Testis (tissue), 3 donors: ENCODE measurements around the gene C11orf54. TPM values are rescaled to one million over a fixed set of nuclear protein-coding genes. Genes with fewer than 3 reads are reported as not detected.
"Not testable (repeated sequence)": the region's sequence is repeated elsewhere in the genome, so short reads cannot be mapped to it uniquely, and the experiment has no call there.

ENCODE experiments used
- DNase-seq: peaks from one replicate; pipeline ENCODE4 v3.0.0-alpha.2; 2019
- H3K27ac ChIP-seq, 2 donors: fragments of 200-600 bp; sonication (generic); one replicate each; pipeline ENCODE4 v1.5.1; 2019
- H3K27me3 ChIP-seq: fragments of 200-600 bp; sonication (generic); one replicate; pipeline ENCODE4 v1.5.1; 2019
- H3K36me3 ChIP-seq: fragments of 200-600 bp; sonication (generic); one replicate; pipeline ENCODE4 v1.5.1; 2017; ENCODE audit warnings: low read depth; ENCODE audit errors: missing control alignments
- H3K4me1 ChIP-seq: fragments of 200-600 bp; sonication (generic); one replicate; pipeline ENCODE4 v1.5.1; 2019
- H3K4me3 ChIP-seq, 2 donors: fragments of 200-600 bp; sonication (generic); one replicate each; pipeline ENCODE4 v1.5.1; 2017 to 2019
- H3K9me3 ChIP-seq: fragments of 200-600 bp; sonication (generic); one replicate; pipeline ENCODE4 v1.5.1; 2017
- CTCF ChIP-seq, 3 experiments: fragments of 450-650 bp in 2 of 3; fragments of 200-600 bp in 1 of 3; sonication (generic) in 1 of 3; IDR thresholded peaks; one replicate each; pipeline ENCODE4 v1.5.1; 2016 to 2019; ENCODE audit warnings: antibody characterized with exemption in 3 of 3, mild to moderate bottlenecking in 2 of 3, moderate library complexity in 1 of 3
- POLR2A ChIP-seq: fragments of 450-650 bp; IDR thresholded peaks from one replicate; pipeline ENCODE4 v1.6.1; 2017; ENCODE audit warnings: antibody characterized with exemption, mild to moderate bottlenecking, moderate library complexity
- WGBS, 2 donors: methylation state at CpG; one replicate each; pipeline ENCODE4 v1.1.5; 2018; 5-methylcytosine and 5-hydroxymethylcytosine counted together
- intact Hi-C: fragments of 100-400 bp; cut with DNase I; formaldehyde crosslinking; loops from one replicate; pipeline ENCODE4 v1.15.1; 2023; ENCODE audit warnings: low total_unique reads
- polyA plus RNA-seq: library from polyadenylated mRNA; stranded (reverse); fragments of 350-450 nt; fragmentation: Illumina TruSeq; extraction: RNeasy Lipid Tissue Mini Kit (QIAGEN cat#74804); gene quantifications from one replicate; pipeline ENCODE4 v1.2.3, GENCODE V29; 2014; ENCODE audit warnings: low read depth, low replicate concordance; ENCODE audit not compliant: insufficient read depth
- total RNA-seq, 2 donors: library from RNA; depleted of rRNA; stranded (reverse); fragments of >200 nt; gene quantifications; one replicate each; pipeline ENCODE4 v1.2.3, GENCODE V29; 2016

The C11orf54 gene
- total and polyA plus RNA-seq, 3 donors from 2014 or later = 28.5 to 49.5 (median 32.6) TPM

GRCh38 chr11:93773601-93774200 lies 32.2 kb downstream of the C11orf54 start:
- no peaks in the 10 kb centered on the region for H3K36me3 ChIP-seq
- H3K4me1 ChIP-seq = no peaks in the 10 kb centered on the region
- H3K27me3 ChIP-seq = no peaks in the 10 kb centered on the region
- TF ChIP-seq CTCF (IDR thresholded peaks at IDR 0.05) (no peak), POLR2A (no peak)
- 100% methylated on average over 1 to 8 of the region's 10 CpGs for WGBS, 2 donors
- no peak for DNase-seq
- intact Hi-C loops = no loop called here
- no peak overlapping the region for H3K27ac ChIP-seq
- H3K9me3 ChIP-seq = no peaks in the 10 kb centered on the region
- no peak overlapping the region for H3K4me3 ChIP-seq

GRCh38 chr11:93774560-93774959 lies 33.1 kb downstream of the C11orf54 start:
- H3K4me1 ChIP-seq, H3K9me3 ChIP-seq, H3K27ac ChIP-seq, intact Hi-C loops, H3K27me3 ChIP-seq, H3K36me3 ChIP-seq, DNase-seq, H3K4me3 ChIP-seq: not testable (repeated sequence)
- 68 to 80% methylated on average over 3 of the region's 3 CpGs for WGBS, 2 donors

- Histone ChIP-seq H3K4me1 (no peaks in the 10 kb centered on the region), H3K4me3 (no peak overlapping the region), H3K9me3 (no peaks in the 10 kb centered on the region), H3K27ac (no peak overlapping the region), H3K36me3 (no peaks in the 10 kb centered on the region), H3K27me3 (no peaks in the 10 kb centered on the region)
- DNase-seq = no peak
- TF ChIP-seq POLR2A (no peak), CTCF (IDR thresholded peaks at IDR 0.05) (no peak)
- 53 to 69% methylated on average over 2 of the region's 2 CpGs for WGBS, 2 donors
- intact Hi-C loops = no loop called here
Observed at GRCh38 chr11:93775289-93775688, 33.8 kb downstream of the C11orf54 start.

GRCh38 chr11:93783362-93783761 lies 41.9 kb downstream of the C11orf54 start:
- peak overlapping the region; percentile 90 to 92 for H3K27ac ChIP-seq
- DNase-seq = no peak
- whole genome bisulfite sequencing, 2 donors = 37 to 38% methylated on average over 7 of the region's 7 CpGs
- no peaks in the 10 kb centered on the region for H3K27me3 ChIP-seq
- no peaks in the 10 kb centered on the region for H3K36me3 ChIP-seq
- H3K4me3 ChIP-seq = peak overlapping the region; percentile 92 to 94
- intact Hi-C loops = no loop called here
- peaks cover 9% of the 10 kb centered on the region for H3K4me1 ChIP-seq
- TF ChIP-seq CTCF (IDR thresholded peaks at IDR 0.05) (no peak), POLR2A (no peak)
- H3K9me3 ChIP-seq = no peaks in the 10 kb centered on the region

- H3K27ac ChIP-seq = peak overlapping the region; percentile 90 to 92
- no peak for TF ChIP-seq CTCF (IDR thresholded peaks at IDR 0.05)
- TF ChIP-seq POLR2A = no peak
- intact Hi-C loops = no loop called here
- no peaks in the 10 kb centered on the region for H3K36me3 ChIP-seq
- DNase-seq = no peak
- H3K9me3 ChIP-seq = no peaks in the 10 kb centered on the region
- no peaks in the 10 kb centered on the region for H3K27me3 ChIP-seq
- peak overlapping the region; percentile 92 to 94 for H3K4me3 ChIP-seq
- peaks cover 9% of the 10 kb centered on the region for H3K4me1 ChIP-seq
- WGBS, 2 donors = 0% methylated on average over 10 of the region's 10 CpGs
Observed at GRCh38 chr11:93783765-93784144, 42.3 kb downstream of the C11orf54 start.
